GM19023 (cell line): ENCODE results near the gene PBRM1.

ENCODE experiments used
- ATAC-seq: cut with Tn5 transposase; IDR thresholded peaks from one replicate; pipeline ENCODE4 v1.9.1; 2021; ENCODE audit warnings: mild to moderate bottlenecking, moderate library complexity; ENCODE audit not compliant: unreplicated experiment

The PBRM1 gene

GRCh38 chr3:52593103-52593502, 92.6 kb downstream of the PBRM1 start:
- no peak for ATAC-seq

DNA sequence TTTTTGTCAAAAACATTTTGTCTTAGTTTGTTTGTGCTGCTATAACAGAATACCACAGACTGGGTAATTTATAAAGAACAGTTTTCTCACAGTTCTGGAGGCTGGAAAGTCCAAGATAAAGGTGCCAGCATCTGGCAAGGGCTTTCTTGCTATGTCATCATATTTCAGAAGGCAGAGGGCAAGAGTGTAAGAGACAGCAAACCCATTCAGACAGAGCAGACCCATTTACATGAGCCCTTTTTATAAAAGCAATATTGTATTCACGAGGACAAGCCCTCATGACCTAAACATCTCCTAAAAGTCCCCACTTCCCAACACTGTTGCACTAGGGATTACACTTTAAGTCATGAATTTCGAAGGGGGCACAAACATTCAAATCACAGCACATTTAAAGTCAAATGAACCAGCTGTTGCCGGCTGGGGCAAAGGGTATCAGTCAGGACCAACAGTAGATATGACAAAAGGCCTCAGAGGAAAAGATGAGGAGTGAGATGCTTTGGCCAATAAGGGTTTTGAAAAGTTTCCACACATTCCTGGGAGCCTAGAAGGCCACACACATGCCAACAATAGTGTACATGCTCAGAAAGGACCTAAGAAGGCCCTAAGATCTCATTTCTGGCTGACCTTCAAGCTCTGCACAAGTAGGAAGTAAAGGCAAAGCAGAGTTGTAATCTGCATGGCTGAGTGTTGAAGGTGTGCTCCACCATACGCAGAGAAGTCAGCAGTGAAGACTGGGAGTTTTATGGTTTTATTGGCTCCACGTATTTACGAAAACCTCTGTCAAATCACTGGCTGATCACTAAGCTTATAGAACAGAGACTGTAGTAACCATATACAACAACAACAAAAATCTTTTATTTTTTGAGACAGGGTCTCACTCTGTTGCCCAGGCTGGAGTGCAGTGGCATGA, 111.4 kb downstream of the PBRM1 start:
- ATAC-seq = no peak

DNA sequence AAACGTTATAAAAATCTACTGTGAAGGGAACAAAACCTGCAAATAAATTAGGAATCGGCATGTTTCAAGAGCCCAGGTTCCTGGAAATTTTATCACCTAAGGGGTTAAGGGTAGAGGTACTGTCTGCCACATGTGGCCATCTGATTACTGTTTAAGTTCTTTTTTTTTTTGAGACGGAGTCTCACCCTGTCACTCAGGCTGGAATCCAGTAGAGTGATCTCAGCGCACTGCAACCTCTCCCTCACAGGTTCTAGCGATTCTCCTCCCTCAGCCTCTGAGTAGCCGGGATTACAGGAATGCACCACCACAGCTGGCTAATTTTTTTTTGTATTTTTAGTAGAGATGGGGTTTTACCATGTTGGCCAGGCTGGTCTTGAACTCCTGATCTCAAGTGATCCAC, 113.5 kb downstream of the PBRM1 start:
- ATAC-seq = no peak

GRCh38 chr3:52570076-52570475, 115.6 kb downstream of the PBRM1 start:
- no peak for ATAC-seq

GRCh38 chr3:52568069-52568468, 117.6 kb downstream of the PBRM1 start:
- ATAC-seq = no peak

GRCh38 chr3:52563984-52564383, 121.7 kb downstream of the PBRM1 start:
- ATAC-seq = no peak

DNA sequence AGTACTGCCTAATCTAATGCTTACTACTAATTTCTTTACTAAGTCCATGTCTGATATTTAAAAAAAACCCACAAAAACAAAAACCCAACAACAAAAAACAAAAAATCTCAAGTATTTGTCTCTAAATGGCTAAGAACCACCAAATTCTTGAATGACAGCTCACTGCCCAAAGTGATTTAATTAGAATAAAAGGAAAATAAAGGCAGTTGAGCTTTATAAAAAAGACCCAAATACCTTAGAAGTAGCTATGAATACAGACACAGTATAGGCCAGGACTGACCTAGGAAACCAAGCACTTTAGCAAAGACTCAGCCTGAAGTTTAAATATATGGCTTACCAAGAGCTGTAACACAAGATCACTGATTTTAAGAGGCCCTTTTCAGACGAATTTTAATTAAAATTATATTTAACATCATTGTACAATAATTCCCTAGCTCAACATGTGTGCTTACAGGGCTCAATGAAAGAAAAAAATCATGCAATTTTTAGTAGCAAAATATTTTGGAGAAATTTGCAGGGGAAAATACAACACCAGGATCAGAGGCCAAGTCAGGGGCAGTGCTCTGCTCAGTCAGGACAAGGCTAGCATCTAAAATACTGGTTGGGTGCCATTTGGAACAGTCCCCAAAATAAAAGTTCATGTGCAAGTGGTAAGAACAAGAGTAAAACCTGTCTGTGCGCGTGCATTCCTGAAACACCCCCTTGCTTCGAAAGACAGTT, 124.5 kb downstream of the PBRM1 start:
- no peak for ATAC-seq

DNA sequence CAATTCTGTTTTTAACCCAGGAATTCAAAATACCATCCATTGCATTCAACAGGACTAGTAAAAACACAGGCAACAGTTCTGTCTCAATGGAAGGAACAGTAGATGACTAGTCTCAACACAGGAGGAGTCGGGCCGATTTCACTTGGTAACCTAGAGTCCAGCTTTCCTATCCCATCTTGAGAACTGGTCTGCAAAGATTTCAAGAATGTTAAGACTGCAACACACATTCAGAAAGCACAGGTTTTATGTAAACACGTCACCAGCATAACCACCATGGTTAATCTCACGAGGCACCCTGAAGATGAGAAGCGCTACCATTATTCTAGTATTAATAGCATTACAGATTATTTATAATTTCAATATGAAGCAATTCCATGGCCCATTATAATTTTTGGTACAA, 127.3 kb downstream of the PBRM1 start:
- ATAC-seq = no peak

DNA sequence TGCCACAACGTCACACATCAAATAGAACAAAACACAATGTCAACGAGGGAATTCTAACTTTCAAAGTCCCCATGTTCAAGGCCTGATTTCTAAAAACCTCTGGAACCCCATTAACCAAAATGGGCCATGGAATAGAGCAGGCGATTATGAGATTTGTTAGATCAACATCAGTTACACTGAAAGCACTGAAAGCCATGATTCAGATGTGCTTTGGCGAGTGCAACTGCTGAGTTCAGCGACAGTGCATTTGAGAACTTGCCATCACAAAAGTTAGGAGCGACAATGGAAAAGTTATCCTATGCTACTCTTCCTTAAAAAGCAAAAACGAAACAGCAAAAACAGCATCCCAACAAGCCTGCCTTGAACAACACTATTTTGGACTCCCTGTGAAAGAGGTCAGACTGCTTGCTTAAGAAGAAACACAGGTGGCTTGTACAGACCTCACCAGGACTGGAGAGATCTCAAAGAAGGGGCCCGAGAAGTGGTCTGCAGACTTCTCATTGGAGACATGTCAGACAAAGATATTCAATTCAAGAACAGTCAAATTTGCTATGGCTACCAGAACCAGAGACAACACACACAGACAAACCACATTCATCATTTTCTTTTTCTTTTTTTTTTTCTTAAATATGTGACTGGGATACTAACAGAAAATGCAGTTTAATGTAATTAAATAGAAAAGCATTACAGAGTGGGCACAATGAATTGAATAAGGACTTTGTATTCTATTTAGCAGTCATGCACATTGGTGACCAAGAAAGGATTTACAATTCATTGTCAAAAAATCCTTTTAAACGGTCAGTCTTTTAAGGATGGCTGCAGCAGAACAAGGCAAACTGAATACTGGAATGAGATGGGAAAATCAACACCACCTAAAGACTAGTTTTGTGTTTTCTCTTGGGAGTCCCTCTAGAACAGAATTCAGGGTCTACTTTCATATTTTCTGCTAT, 128.4 kb downstream of the PBRM1 start:
- ATAC-seq = no peak

DNA sequence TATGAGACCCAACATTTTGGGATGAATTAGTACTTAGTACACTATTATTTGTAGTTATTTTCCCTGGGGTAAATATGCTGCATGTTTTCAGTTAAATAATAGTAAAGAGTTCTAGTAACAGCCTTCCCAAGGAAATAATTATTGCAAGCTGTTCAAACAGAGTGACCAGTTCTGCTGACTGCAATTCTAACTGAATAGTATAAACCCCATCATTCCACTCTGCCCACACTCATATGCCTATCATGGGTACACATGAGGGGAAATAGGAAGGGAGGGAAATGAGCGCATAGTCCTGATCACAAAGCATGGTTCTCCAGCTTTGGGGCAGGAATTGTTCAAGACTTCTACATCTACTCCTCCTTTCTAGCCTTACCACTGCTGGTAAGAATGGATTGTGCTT, 130.7 kb downstream of the PBRM1 start:
- no peak for ATAC-seq

- ATAC-seq = no peak
These were observed 131.5 kb downstream of the PBRM1 start for GRCh38 chr3:52554026-52554755.

- no peak for ATAC-seq
These were observed 133.6 kb downstream of the PBRM1 start for GRCh38 chr3:52552089-52552488.

DNA sequence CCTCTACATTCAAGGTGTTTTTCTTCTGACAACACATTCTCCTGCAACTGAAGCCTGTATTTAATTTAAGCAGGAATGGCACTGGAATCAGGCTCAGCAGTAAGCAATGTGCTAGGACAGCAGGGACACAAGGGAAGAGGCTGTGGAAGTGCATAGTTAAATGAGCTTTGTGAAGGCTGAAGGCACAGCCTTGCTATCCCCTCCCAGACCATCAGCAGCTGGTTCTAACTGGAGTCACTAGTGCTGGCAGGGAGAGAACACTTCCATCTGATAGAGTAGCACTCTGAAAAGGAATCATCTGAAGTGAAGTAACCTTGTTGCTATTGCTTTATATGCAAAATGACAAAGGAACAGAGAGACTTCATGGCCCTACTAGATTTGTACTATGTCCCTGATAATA, 134.6 kb downstream of the PBRM1 start:
- ATAC-seq = no peak

GRCh38 chr3:52547143-52547542, 138.6 kb downstream of the PBRM1 start:
- ATAC-seq = no peak

DNA sequence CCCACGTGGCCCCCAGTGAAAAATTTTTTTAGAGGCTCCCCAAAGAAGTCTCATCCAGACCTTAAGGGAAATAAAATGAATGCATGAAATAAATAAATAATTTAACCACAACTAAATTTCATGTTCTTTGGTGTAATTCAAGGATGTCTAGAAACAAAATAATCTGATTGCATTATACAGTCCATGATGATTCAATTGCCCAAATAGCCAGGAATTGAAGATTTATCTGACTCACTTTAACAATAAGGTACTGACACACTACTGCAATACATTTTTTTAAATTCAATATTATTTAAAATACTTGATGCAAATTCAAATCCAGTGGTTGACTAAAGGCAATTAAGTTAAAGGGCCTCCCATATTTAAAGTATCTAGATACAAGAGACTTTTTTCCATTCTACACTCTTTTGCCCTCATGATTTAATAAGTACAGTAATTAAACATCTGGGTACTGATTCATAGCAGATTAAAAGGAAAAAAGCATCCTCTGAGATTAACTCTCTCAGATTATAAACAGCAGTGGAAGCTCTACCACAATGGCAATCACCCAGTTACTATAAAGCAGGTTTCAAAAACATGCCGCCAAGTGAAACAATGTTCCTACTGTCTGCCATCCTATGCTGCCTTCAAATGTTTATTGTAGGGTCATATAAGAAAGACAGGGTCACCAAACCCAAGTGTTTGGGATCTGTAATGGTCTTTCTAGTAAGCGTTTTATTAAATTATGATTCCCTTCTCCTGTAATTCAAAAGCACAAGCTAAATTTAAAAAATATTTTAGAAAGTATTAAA, 139.4 kb downstream of the PBRM1 start:
- no peak for ATAC-seq

DNA sequence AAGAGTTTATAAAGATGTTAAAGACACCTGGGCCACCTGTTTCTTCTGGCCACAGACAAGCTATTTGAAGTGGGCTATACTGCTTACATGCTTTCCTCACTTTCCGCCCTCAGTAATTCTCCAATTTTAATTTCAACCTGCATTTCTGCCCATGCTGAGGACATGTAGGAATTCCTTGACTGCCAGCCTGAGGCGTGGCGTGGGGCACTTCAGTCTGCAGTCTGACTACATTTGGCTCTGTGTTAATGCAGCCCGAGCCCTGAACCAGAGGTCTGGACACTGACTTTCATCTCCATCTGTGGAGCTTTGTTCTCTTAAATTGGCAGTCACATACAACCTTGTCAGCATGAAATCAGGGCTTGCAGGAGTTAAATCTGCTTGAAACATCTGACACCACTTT, 140.8 kb downstream of the PBRM1 start:
- ATAC-seq = no peak

DNA sequence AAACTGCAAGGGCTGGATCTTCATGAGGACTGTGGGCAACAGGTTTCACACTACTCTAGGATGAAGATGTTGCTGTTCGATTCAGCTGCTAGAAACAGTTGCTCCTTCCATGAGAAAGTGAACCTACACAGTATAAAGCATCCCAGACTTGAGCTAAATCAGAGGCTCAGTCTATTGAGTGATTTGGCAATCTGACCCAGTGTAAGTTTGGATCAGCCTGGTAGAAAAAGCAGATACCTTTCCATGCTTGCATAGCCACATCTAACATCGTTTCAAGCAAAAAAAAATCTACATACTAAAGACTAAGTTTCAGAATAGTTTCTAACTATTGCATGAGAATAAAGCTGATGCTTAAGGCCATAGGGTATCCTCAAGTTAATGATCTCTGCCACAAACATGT, 144.7 kb downstream of the PBRM1 start:
- no peak for ATAC-seq

DNA sequence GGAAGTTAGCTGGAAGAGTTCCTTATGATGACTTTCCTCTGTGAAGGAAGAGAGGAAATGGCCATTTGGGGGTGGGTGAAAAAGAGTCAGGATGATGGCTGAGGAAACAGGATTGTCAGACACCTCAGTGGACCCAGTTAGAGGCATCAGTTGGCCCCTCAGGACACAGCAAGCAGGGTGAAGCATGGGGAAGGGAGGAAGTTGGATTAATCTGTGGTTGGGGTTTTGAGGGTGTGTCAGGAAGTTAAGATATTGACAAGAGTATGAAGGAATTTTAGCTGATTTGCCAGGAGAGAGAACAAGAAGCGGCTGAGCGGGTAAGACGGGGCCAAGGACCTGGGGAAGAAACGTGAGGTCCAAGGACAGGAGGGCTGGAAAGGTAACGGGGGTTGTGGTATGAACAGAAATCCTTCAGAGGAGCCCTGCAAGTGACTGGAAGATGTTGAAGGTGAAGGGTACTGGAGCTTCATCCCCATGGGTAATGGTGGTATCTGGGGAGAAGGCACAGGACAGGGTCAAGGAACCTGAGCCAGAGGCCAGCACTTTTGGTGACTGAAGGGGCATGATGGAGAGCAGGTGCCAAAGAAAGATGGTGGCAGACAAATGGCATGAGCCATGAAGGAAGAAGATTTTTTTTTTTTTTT, 146.6 kb downstream of the PBRM1 start:
- no peak for ATAC-seq

DNA sequence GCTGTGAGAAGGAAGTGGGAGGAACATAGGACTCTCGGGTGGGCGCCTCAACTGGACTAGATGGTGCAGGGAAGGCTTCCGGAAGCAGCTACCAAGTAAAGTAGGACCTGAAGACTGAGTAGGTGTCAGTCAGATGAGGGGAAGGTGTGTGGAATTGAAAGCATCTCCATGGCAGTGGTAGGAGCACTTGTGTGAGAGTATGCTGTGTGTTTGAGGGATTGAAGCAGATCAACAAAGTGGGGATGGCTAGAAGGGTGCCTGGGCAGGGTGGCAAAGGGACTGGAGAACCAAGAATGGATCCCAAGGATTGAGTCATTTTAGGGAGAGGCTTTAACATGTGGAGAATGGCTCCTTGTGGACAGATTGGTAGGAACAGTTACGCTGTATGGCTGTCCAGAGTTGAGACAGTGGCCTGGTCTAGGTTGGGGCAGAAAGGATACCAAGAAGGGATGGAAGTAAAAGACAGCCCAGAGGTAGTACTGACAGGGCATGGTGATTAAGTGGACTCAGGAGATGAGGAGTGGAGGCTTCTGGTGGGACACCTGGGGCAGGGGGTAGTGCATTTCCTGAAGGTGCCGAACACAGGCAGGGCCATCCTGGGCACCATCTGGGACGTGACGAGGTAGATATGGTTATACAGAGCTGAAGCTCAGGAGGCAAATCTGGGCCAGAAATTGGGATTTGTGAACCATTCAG, 147.8 kb downstream of the PBRM1 start:
- ATAC-seq = no peak
